NCI-H1694 treated with DMSO at 0.1 percent for 48 hours (cell line): ENCODE results near the gene TNP2.

ENCODE experiments used
- DNase-seq: peaks from one replicate; lab custom pipeline; 2025; lab: John Stamatoyannopoulos, UW

Gene TNP2

DNA sequence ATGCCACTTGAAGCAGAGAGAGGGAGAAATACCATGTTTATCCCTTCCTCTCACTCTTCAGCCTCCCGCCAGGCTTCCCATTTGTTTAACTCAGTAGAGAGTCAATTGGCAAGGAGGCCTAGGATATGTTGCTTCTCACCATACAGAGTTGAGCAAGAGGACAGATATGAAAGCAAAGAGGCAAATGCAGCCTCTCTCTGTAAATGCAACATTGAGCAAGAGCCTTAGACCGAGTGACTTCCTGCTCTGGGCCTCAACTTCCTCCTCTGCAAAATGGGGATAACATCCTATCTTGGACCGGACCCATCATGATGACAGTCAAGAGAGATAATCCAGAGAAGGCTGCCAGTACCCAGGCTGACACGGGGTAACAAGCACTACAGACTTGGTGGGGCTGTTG is 49.9 kb downstream of the TNP2 start:
- DNase-seq, result no peak

DNA sequence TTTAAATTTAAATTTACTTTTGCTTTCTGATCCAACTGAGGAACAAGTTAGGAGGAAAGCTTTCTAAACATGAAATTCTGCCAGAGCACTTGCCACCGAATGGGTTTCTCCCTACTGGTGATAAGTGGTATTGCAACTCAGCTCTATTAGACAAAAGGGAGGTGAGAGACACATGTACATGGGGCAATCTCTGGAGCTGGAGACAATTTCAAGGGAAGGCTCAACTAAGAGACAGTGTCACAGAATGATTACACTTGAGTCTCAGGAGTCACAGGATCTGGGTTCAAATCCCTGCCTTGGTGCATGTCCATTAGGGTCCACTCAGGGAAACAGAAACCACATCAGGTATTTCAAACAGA is 50.5 kb downstream of the TNP2 start:
- DNase-seq, result no peak
